GM12864 (cell line): Measurements from ENCODE around the gene SPATA22.
"Not testable (repeated sequence)": the region's sequence is repeated elsewhere in the genome, so short reads cannot be mapped to it uniquely, and the experiment has no call there.

Experiments used
- DNase-seq: peaks from one replicate; pipeline ENCODE4 v3.0.0-alpha.2; 2011; ENCODE audit warnings: low read depth
- H3K4me3 ChIP-seq: 2 replicates; pipeline ENCODE4 v1.5.1; 2011; ENCODE audit warnings: mild to moderate bottlenecking, low read depth, low read length, control low read depth
- CTCF ChIP-seq: IDR thresholded peaks from 2 replicates; pipeline ENCODE4 v1.5.1; 2011; ENCODE audit warnings: low read depth, mild to moderate bottlenecking, moderate library complexity, low read length, control low read depth, inconsistent platforms; ENCODE audit errors: missing control alignments

The SPATA22 gene

DNA sequence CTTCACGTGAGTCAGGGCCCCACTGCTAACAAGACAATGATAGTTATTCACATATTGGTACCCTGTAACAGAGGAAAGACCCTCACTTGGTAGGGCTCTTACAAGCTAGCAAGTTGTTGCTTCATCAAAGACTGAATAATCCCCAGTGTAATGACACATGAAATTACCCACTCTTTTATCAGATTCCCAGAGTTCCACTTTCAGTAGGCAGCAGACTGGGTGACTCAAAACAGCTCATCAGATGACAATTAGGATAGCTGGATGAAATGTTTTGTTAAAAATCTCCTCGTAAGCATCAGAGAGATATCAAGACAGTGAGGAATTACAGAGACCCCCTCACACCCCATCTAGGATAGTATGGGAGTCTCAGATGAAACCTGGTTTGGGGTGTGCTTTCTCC lies 31.2 kb downstream of the SPATA22 start:
- TF ChIP-seq CTCF, result no peak
- H3K4me3 ChIP-seq, result no peak overlapping the region
- DNase-seq, result no peak

- no peak for TF ChIP-seq CTCF
- H3K4me3 ChIP-seq, result no peak overlapping the region
- no peak for DNase-seq
Measured at GRCh38 chr17:3438368-3438767, 33.3 kb downstream of the SPATA22 start.

- no peak for TF ChIP-seq CTCF
- no peak within 1 kb of the TSS for H3K4me3 ChIP-seq
- no peak for DNase-seq
Measured at GRCh38 chr17:3433741-3434140, 37.9 kb downstream of the SPATA22 start, which contains the start of gene OR1E2. TSS of gene OR1E2 (minus strand) at chr17:3433841. CDS start at chr17:3433841, 0 bp downstream.

DNA sequence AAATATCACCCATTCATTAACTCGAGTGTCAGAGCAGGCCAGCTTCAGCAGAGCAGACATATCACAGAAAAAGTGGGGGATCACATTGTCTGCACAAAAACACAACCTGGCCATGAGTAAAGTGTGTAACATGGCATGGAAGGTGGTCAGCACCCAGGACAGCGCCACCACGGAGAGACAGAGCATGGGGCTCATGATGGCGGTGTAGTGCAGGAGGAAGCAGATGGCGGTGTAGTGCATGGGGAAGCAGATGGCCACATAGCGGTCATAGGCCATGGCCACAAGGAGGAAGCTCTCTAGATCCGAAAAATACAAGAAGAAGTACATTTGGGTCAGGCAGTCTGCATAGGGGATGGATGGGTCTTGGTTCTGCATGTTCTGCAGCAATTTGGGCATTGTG lies 38.4 kb downstream of the SPATA22 start:
- DNase-seq, H3K4me3 ChIP-seq: not testable (repeated sequence)

DNA sequence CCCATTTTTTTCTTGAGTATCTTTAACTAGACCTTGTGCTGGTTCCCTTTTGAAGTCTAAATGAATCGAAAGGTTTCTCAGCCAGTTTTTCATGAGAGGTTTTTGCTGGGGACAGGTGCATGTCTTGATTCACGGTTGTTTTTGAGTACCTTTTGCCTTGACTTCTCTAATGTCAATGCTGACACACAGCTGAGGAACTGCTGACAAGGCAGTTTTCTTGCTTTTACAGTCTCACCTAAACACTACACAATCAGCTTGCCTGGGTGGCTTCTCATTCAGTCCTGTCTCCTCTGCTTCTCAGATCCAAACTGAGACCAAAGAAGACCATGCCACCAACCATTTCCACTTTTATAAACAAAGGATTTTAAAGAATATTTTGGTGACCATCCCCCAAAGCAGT lies 53.4 kb downstream of the SPATA22 start:
- no peak for DNase-seq
- TF ChIP-seq CTCF, result no peak
- no peak overlapping the region for H3K4me3 ChIP-seq

DNA sequence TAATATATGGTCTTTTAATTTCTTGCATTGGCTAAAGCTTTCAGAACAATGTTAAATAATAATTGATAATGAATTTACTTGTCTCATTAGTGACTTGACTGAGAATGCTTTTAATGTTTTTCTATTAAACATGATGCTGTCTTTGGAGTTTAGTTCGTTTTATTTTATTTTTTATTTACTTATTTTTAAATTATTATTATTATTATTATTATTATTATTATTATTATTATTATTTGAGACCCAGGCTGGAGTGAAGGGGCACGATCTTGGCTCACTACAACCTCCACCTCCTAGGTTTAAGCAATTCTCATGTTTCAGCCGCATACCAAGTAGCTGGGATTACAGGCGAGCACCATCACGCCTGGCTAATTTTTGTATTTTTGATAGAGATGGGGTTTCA lies 56.0 kb downstream of the SPATA22 start:
- no peak for TF ChIP-seq CTCF
- no peak overlapping the region for H3K4me3 ChIP-seq
- no peak for DNase-seq

- DNase-seq, H3K4me3 ChIP-seq: not testable (repeated sequence)
Measured at GRCh38 chr17:3412216-3412615, 59.4 kb downstream of the SPATA22 start.

GRCh38 chr17:3411070-3411469 lies 60.5 kb downstream of the SPATA22 start, which contains the start of gene OR3A3:
TSS of gene OR3A3 (plus strand) at chr17:3411370.
- TF ChIP-seq CTCF, result no peak
- no peak within 1 kb of the TSS for H3K4me3 ChIP-seq

GRCh38 chr17:3403856-3404255 lies 67.8 kb downstream of the SPATA22 start:
- not testable (repeated sequence) for H3K4me3 ChIP-seq, DNase-seq

More at GRCh38 chr17:3411070-3411469, 60.5 kb downstream of the SPATA22 start, which contains the start of gene OR3A3:
- no peak for DNase-seq
